Activated T-cell treated with anti-CD3 and anti-CD28 coated beads, Interleukin-2, amount 50 U/mL, for 48 hours (primary cell): ENCODE results near the gene FNDC11.

Source experiments
- DNase-seq, 2 experiments: peaks; one replicate each; pipeline ENCODE4 v3.0.0-alpha.2; 2020

Gene FNDC11

GRCh38 chr20:63540417-63541186 lies 13.4 kb upstream of the FNDC11 start:
- DNase-seq = no peak

GRCh38 chr20:63541371-63541770 lies 12.6 kb upstream of the FNDC11 start:
- no peak for DNase-seq

GRCh38 chr20:63542031-63542559 lies 11.9 kb upstream of the FNDC11 start:
- DNase-seq = no peak

- no peak for DNase-seq
These were observed 11.3 kb upstream of the FNDC11 start for GRCh38 chr20:63542696-63543095.

- DNase-seq = no peak
These were observed 10.8 kb upstream of the FNDC11 start for GRCh38 chr20:63543131-63543530.

GRCh38 chr20:63543733-63544132 lies 10.2 kb upstream of the FNDC11 start:
- no peak for DNase-seq

- no peak for DNase-seq
These were observed 9.6 kb upstream of the FNDC11 start for GRCh38 chr20:63544241-63544957.

- no peak for DNase-seq
These were observed 8.9 kb upstream of the FNDC11 start for GRCh38 chr20:63544958-63545516.

- DNase-seq = no peak
These were observed 8.1 kb upstream of the FNDC11 start for GRCh38 chr20:63545814-63546213.

GRCh38 chr20:63546256-63546955 lies 7.6 kb upstream of the FNDC11 start:
- no peak for DNase-seq

GRCh38 chr20:63546956-63547724 lies 6.8 kb upstream of the FNDC11 start:
- DNase-seq = no peak

GRCh38 chr20:63547725-63548480 lies 6.1 kb upstream of the FNDC11 start, which contains the start of gene SRMS:
TSS of gene SRMS (minus strand) at chr20:63547749. CDS start at chr20:63547463, 286 bp downstream.
- DNase-seq = no peak

- DNase-seq = no peak
These were observed 5.4 kb upstream of the FNDC11 start for GRCh38 chr20:63548542-63548941.

GRCh38 chr20:63549019-63549418 lies 4.9 kb upstream of the FNDC11 start:
- no peak for DNase-seq

GRCh38 chr20:63549679-63550282 lies 4.2 kb upstream of the FNDC11 start:
- DNase-seq = no peak

- DNase-seq = no peak
These were observed 2.9 kb upstream of the FNDC11 start for GRCh38 chr20:63551068-63551467.

GRCh38 chr20:63552481-63553249 lies 1.3 kb upstream of the FNDC11 start:
- no peak for DNase-seq

- DNase-seq = peak; percentile 92 to 94
These were observed 567 bp upstream of the FNDC11 start for GRCh38 chr20:63553251-63553932.
